HFFc6 (cell line): ENCODE data around the gene URB2. TPM values are rescaled to one million over a fixed set of nuclear protein-coding genes. Genes with fewer than 3 reads are reported as not detected.

Experiments used
- DNase-seq: peaks from one replicate; pipeline ENCODE4 v3.0.0-alpha.2; 2018
- H3K27ac Mint-ChIP-seq: 2 replicates; pipeline ENCODE4 v1.8.0; 2020; ENCODE audit warnings: mild to moderate bottlenecking, mixed read lengths
- H3K27me3 Mint-ChIP-seq: 2 replicates; pipeline ENCODE4 v1.8.0; 2021; ENCODE audit warnings: mild to moderate bottlenecking, moderate library complexity, mixed read lengths; ENCODE audit not compliant: insufficient read depth
- H3K36me3 Mint-ChIP-seq: 2 replicates; pipeline ENCODE4 v1.8.0; 2021; ENCODE audit warnings: low read depth, mixed read lengths
- H3K4me1 Mint-ChIP-seq: 2 replicates; pipeline ENCODE4 v1.8.0; 2020; ENCODE audit warnings: low read depth, mixed read lengths
- H3K4me3 Mint-ChIP-seq: 2 replicates; pipeline ENCODE4 v1.8.0; 2020; ENCODE audit warnings: mild to moderate bottlenecking, moderate library complexity, mixed read lengths
- H3K9me3 Mint-ChIP-seq: 2 replicates; pipeline ENCODE4 v1.8.0; 2020; ENCODE audit warnings: mild to moderate bottlenecking, mixed read lengths
- CTCF ChIP-seq: fragments of 200-600 bp; sonication (generic); IDR thresholded peaks from 2 replicates; pipeline ENCODE4 v1.5.0; 2021; ENCODE audit warnings: antibody characterized with exemption, mild to moderate bottlenecking
- total RNA-seq, 6 experiments: library from RNA; stranded (reverse); fragmentation: NEBNext Ultra II Directional; extraction: Animal tissue kit (Norgen Biotek cat#: 25700); gene quantifications; 2 replicates in 1 of 6; 3 replicates in 5 of 6; pipeline ENCODE4 v1.2.3, GENCODE V29; 2021

The URB2 gene
- total RNA-seq, 6 experiments from 2014 or later: 8.8 to 12.6 (median 9.8) TPM

DNA sequence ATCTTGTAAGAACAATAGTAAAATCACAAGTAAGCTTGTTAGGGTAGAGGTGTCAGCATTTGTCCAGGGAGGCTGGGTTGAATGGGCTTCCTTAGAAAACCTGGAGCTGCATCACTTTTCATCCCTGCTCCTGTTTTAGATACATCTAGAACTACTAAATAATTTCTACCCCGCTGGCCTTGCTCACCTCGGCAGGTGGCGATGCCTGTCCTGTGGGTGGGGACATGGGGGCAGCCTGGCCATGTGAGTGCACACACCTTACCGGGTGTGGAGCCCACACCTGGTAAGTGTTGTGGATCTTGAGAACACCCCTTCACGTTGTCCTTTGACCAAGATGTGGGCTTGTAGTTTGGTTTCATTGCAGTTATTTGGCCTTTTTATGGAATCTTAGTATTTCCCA is 29.7 kb downstream of the URB2 start:
- Mint-ChIP-seq H3K4me1 (no peaks in the 10 kb centered on the region), H3K27me3 (no peaks in the 10 kb centered on the region; the same call in 1 of the 2 replicates), H3K36me3 (no peaks in the 10 kb centered on the region; the same call in 1 of the 2 replicates), H3K4me3 (no peak overlapping the region), H3K27ac (no peak overlapping the region), H3K9me3 (no peaks in the 10 kb centered on the region)
- DNase-seq: no peak
- no peak for TF ChIP-seq CTCF

GRCh38 chr1:229657993-229658755 is 32.1 kb downstream of the URB2 start:
- H3K36me3 Mint-ChIP-seq: peaks cover 7% of the 10 kb centered on the region; the same call in 1 of the 2 replicates
- no peak overlapping the region for H3K27ac Mint-ChIP-seq

DNA sequence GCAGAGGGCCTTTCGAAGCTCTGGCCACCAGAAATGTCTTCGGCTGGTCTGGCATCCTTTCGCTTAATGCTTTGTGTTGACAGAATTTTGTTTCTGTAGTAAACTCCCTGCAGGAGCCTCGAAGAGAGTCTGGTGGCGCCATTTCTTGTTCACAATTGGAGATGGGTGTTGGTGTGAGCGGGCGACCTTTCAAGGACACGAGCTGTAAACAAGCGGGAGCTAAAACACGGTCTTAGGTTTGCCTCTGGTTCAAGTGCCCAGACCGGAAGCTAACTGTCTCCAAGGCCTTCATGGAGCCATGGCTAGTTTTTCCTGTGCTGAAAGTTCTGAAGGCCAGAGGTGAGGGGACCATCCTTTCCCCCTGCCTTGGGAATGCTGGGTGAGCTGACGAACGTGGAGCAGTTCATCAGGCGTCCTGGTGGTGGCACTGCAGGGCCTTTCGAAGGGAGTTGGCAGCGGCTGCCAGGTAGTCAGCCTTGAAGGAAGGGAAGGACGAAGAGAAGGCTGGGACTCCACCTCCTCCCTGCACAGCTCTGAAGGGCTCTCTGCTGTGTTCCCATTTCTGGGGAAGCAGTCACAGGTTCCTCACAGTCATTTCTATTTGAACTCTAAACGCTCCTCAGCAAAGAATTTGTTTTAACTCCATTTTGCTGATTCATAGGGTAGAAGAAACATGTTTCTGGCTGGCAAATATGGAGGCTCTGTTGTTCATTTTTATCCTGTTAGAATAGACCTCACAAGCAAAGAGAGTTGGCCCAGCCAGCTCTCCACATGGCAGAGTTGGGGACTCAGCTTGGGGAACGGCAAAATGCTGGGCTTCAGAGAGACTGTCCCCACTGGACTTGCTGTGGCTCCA is 35.2 kb downstream of the URB2 start:
- Mint-ChIP-seq H3K9me3 (no peaks in the 10 kb centered on the region), H3K27ac (no peak overlapping the region), H3K4me1 (no peaks in the 10 kb centered on the region), H3K27me3 (no peaks in the 10 kb centered on the region; the same call in 1 of the 2 replicates), H3K36me3 (peaks cover 7% of the 10 kb centered on the region; the same call in 1 of the 2 replicates), H3K4me3 (no peak overlapping the region)
- TF ChIP-seq CTCF: peak; percentile 89
- DNase-seq: peak; percentile 55

More at GRCh38 chr1:229657993-229658755, 32.1 kb downstream of the URB2 start:
- H3K27me3 Mint-ChIP-seq: no peaks in the 10 kb centered on the region; the same call in 1 of the 2 replicates
- TF ChIP-seq CTCF: no peak
- DNase-seq: no peak
- H3K4me3 Mint-ChIP-seq: no peak overlapping the region
- H3K9me3 Mint-ChIP-seq: no peaks in the 10 kb centered on the region
- no peaks in the 10 kb centered on the region for H3K4me1 Mint-ChIP-seq

- Mint-ChIP-seq H3K4me3 (no peak overlapping the region), H3K27me3 (no peaks in the 10 kb centered on the region; the same call in 1 of the 2 replicates), H3K27ac (no peak overlapping the region), H3K4me1 (no peaks in the 10 kb centered on the region), H3K9me3 (no peaks in the 10 kb centered on the region), H3K36me3 (peaks cover 7% of the 10 kb centered on the region; the same call in 1 of the 2 replicates)
- TF ChIP-seq CTCF: no peak
- DNase-seq: no peak
These were observed 35.9 kb downstream of the URB2 start for GRCh38 chr1:229661897-229662296.

DNA sequence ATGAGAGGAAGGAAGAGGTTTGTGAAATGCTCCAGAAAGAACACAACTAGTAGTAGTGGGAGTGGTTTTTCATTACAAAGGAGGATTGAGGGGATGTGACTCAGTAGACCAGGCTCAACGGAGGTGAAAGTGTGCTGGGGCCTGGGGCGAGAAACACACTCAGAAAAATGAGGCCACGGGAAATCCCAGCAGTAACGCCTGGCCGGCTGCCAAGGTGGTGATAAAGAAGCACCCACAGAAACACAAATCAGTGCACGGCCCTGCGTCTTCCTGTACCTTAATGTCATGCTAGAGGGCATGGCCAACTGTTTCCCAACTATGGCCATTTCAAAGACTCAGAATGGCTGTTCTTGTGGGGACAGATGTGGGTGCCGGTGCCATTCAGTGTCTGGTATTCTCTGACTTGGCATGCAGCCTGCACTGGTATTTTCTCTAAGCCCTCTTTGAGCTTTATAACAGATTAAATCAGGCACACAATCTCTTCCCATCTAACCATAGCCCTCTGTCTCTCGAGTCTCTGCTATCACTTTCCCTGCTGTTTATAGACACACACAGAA is 38.2 kb downstream of the URB2 start:
- Mint-ChIP-seq H3K36me3 (peaks cover 7% of the 10 kb centered on the region; the same call in 1 of the 2 replicates), H3K4me3 (no peak overlapping the region), H3K27me3 (no peaks in the 10 kb centered on the region; the same call in 1 of the 2 replicates), H3K9me3 (no peaks in the 10 kb centered on the region), H3K4me1 (no peaks in the 10 kb centered on the region), H3K27ac (no peak overlapping the region)
- no peak for DNase-seq
- TF ChIP-seq CTCF: no peak
